Endodermal cell (in vitro differentiated cells): ENCODE measurements around the gene DYNC1LI2. TPM values are rescaled to one million over a fixed set of nuclear protein-coding genes. Genes with fewer than 3 reads are reported as not detected.

ENCODE experiments used
- DNase-seq: peaks from one replicate; pipeline ENCODE4 v3.0.0-alpha.2; 2017
- H3K27ac ChIP-seq: 2 replicates; pipeline ENCODE4 v1.5.1; 2013; ENCODE audit warnings: mild to moderate bottlenecking, low read depth, low read length, moderate library complexity
- H3K27me3 ChIP-seq: 2 replicates; pipeline ENCODE4 v1.6.1; 2013; ENCODE audit warnings: mild to moderate bottlenecking, low read length, moderate library complexity; ENCODE audit not compliant: insufficient read depth, control insufficient read depth, poor library complexity, severe bottlenecking
- H3K36me3 ChIP-seq: 2 replicates; pipeline ENCODE4 v1.7.0; 2013; ENCODE audit warnings: mild to moderate bottlenecking, low read length, moderate library complexity; ENCODE audit not compliant: control insufficient read depth, insufficient read depth
- H3K4me1 ChIP-seq: one replicate; pipeline ENCODE4 v1.7.0; 2013; ENCODE audit warnings: low read length; ENCODE audit not compliant: control insufficient read depth, insufficient read depth
- H3K4me3 ChIP-seq: 2 replicates; pipeline ENCODE4 v1.5.1; 2013; ENCODE audit warnings: mild to moderate bottlenecking, low read length, moderate library complexity
- H3K9ac ChIP-seq: 2 replicates; pipeline ENCODE4 v1.6.1; 2013; ENCODE audit warnings: mild to moderate bottlenecking, low read length, moderate library complexity; ENCODE audit not compliant: poor library complexity, severe bottlenecking; ENCODE audit errors: extremely low read depth
- H3K9me3 ChIP-seq: 2 replicates; pipeline ENCODE4 v1.6.1; 2013; ENCODE audit warnings: mild to moderate bottlenecking, low read length, moderate library complexity; ENCODE audit not compliant: control insufficient read depth
- H3K27ac Mint-ChIP-seq: 2 replicates; pipeline ENCODE4 v1.8.0; 2020; ENCODE audit warnings: mixed read lengths
- H3K27me3 Mint-ChIP-seq: 2 replicates; pipeline ENCODE4 v1.8.0; 2021; ENCODE audit warnings: mild to moderate bottlenecking, mixed read lengths; ENCODE audit not compliant: insufficient read depth
- H3K36me3 Mint-ChIP-seq: 2 replicates; pipeline ENCODE4 v1.8.0; 2020; ENCODE audit warnings: low read depth, mixed read lengths
- H3K4me1 Mint-ChIP-seq: 2 replicates; pipeline ENCODE4 v1.8.0; 2020; ENCODE audit warnings: mixed read lengths
- H3K4me3 Mint-ChIP-seq: 2 replicates; pipeline ENCODE4 v1.8.0; 2020; ENCODE audit warnings: mild to moderate bottlenecking, moderate library complexity, mixed read lengths
- H3K9me3 Mint-ChIP-seq: 2 replicates; pipeline ENCODE4 v1.8.0; 2020; ENCODE audit warnings: mild to moderate bottlenecking, mixed read lengths
- WGBS, 2 experiments: methylation state at CpG; one replicate each; pipeline versions ENCODE4 v1.1.5 to v1.1.7; 2013; ENCODE audit warnings: missing lambda C conversion rate in 2 of 2, mixed read lengths in 1 of 2; ENCODE audit not compliant: insufficient coverage in 1 of 2, insufficient read length in 1 of 2; 5-methylcytosine and 5-hydroxymethylcytosine counted together
- total RNA-seq, 2 donors: library from RNA; stranded (reverse); fragmentation: NEBNext Ultra II Directional in 1 of 2; extraction: Animal tissue kit (Norgen Biotek cat#: 25700) in 1 of 2; gene quantifications; 2 replicates in 1 of 2; 3 replicates in 1 of 2; pipeline ENCODE4 v1.2.1, GENCODE V29; 2021
- TF ChIP-seq, protein P1 (sequence below): fragments of 200-600 bp; sonication (generic); conservative IDR thresholded peaks from 2 replicates; pipeline ENCODE4 v1.5.0; 2021; ENCODE audit warnings: antibody characterized with exemption, mild to moderate bottlenecking

Gene DYNC1LI2
- total RNA-seq, 2 donors from 2014 or later, result 89.5 to 95.9 TPM

GRCh38 chr16:66719246-66719645 lies 32.2 kb downstream of the DYNC1LI2 start:
- Mint-ChIP-seq H3K27ac (no peak overlapping the region), H3K36me3 (peaks cover 52% of the 10 kb centered on the region), H3K4me3 (no peak overlapping the region), H3K9me3 (no peaks in the 10 kb centered on the region), H3K4me1 (no peaks in the 10 kb centered on the region), H3K27me3 (no peaks in the 10 kb centered on the region)
- H3K9me3 ChIP-seq, result no peaks in the 10 kb centered on the region
- H3K9ac ChIP-seq, result no peak overlapping the region
- TF ChIP-seq, protein P1, sequence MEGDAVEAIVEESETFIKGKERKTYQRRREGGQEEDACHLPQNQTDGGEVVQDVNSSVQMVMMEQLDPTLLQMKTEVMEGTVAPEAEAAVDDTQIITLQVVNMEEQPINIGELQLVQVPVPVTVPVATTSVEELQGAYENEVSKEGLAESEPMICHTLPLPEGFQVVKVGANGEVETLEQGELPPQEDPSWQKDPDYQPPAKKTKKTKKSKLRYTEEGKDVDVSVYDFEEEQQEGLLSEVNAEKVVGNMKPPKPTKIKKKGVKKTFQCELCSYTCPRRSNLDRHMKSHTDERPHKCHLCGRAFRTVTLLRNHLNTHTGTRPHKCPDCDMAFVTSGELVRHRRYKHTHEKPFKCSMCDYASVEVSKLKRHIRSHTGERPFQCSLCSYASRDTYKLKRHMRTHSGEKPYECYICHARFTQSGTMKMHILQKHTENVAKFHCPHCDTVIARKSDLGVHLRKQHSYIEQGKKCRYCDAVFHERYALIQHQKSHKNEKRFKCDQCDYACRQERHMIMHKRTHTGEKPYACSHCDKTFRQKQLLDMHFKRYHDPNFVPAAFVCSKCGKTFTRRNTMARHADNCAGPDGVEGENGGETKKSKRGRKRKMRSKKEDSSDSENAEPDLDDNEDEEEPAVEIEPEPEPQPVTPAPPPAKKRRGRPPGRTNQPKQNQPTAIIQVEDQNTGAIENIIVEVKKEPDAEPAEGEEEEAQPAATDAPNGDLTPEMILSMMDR, result no peak
- no peaks in the 10 kb centered on the region for H3K4me1 ChIP-seq
- peaks cover 55% of the 10 kb centered on the region for H3K36me3 ChIP-seq
- WGBS, 2 experiments, result 96 to 100% methylated on average over 1 to 4 of the region's 4 CpGs
- no peaks in the 10 kb centered on the region for H3K27me3 ChIP-seq
- DNase-seq, result no peak
- H3K27ac ChIP-seq, result no peak overlapping the region
- no peak overlapping the region for H3K4me3 ChIP-seq

DNA sequence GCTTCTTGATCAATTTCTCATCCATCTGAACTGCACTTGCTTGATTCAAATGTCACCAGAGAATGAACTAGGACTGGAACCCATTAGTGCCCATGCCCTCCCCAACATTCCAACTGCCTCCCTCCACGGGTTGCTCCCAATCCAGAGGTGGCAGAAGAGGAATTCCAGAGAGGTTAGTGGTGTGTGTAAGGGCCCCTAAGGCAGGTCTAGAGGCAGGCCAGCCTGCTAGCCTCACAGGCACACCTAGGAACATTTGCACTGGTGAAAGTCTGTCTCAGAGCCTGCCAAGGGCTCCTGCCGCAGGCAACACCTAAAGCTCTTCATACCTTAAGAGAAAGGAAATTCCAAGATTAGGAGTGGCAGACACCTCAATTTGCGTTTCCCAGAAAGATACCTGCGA lies 33.6 kb downstream of the DYNC1LI2 start:
- Mint-ChIP-seq H3K4me1 (no peaks in the 10 kb centered on the region), H3K9me3 (peaks cover 3% of the 10 kb centered on the region), H3K4me3 (no peak overlapping the region), H3K27ac (peak overlapping the region; percentile 72), H3K27me3 (no peaks in the 10 kb centered on the region), H3K36me3 (peaks cover 38% of the 10 kb centered on the region)
- no peaks in the 10 kb centered on the region for H3K27me3 ChIP-seq
- TF ChIP-seq, protein P1, result no peak
- H3K36me3 ChIP-seq, result peaks cover 40% of the 10 kb centered on the region
- H3K4me3 ChIP-seq, result no peak overlapping the region
- H3K9ac ChIP-seq, result no peak overlapping the region
- 85 to 97% methylated on average over 2 to 4 of the region's 4 CpGs for WGBS, 2 experiments
- H3K27ac ChIP-seq, result no peak overlapping the region
- no peaks in the 10 kb centered on the region for H3K9me3 ChIP-seq
- H3K4me1 ChIP-seq, result no peaks in the 10 kb centered on the region
- no peak for DNase-seq

DNA sequence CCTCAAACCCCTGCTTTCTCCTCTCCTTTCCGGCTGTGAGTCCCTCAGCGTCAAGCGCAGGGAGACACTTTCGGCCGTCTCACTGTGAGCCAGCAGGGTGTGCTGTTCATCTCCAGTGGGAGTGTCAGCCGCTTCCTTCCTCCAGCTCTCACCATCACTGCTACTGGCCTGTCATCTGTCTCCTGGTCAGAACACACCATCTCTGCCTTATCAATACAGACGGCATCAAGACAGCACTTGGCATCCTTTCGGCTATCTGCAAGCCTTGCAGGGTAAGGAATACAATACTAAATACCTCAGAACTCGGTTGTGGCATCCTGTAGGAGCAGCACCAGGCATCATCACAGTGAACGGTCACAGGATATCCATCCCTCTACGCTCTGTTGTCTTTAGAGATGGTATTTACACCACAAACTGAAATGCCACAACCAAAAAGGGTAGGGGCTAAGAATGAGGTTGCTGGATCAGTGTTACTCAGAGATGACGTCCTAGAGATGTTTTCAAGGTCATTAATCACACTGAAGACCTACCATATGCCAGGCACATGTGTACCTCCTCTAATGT lies 34.2 kb downstream of the DYNC1LI2 start:
- H3K4me3 Mint-ChIP-seq, result no peak overlapping the region
- peak overlapping the region; percentile 72 for H3K27ac Mint-ChIP-seq

More for the DNA sequence above, 34.2 kb downstream of the DYNC1LI2 start:
- H3K4me1 ChIP-seq, result no peaks in the 10 kb centered on the region
- H3K9me3 Mint-ChIP-seq, result peaks cover 8% of the 10 kb centered on the region
- TF ChIP-seq, protein P1, result peak; percentile 77
- H3K27ac ChIP-seq, result no peak overlapping the region
- H3K36me3 Mint-ChIP-seq, result peaks cover 33% of the 10 kb centered on the region
- no peak overlapping the region for H3K9ac ChIP-seq
- 86 to 89% methylated on average over 12 of the region's 12 CpGs for WGBS, 2 experiments
- H3K4me3 ChIP-seq, result no peak overlapping the region
- H3K36me3 ChIP-seq, result peaks cover 35% of the 10 kb centered on the region
- no peaks in the 10 kb centered on the region for H3K27me3 Mint-ChIP-seq
- H3K27me3 ChIP-seq, result no peaks in the 10 kb centered on the region
- no peaks in the 10 kb centered on the region for H3K4me1 Mint-ChIP-seq
- H3K9me3 ChIP-seq, result no peaks in the 10 kb centered on the region
- peak; percentile 85 for DNase-seq
